ENCODE results near the gene NTM.

Gene NTM

GRCh38 chr11:131409345-131409744 lies 38.9 kb downstream of the NTM start:
- Histone ChIP-seq H3K4me3 (ENCODE audit: low read depth, low read length) (no peak overlapping the region), H3K27ac (ENCODE audit: extremely low read depth, low read depth, low read length) (no peak overlapping the region), H3K9me3 (ENCODE audit: control insufficient read depth, insufficient read depth, low read depth, low read length) (no peaks in the 10 kb centered on the region), H3K4me1 (ENCODE audit: control insufficient read depth, insufficient read depth, low read length) (no peaks in the 10 kb centered on the region), H3K36me3 (ENCODE audit: control insufficient read depth in 2 of 2, insufficient read depth in 1 of 2, low read length in 2 of 2) (no peaks in the 10 kb centered on the region)
- no peak for TF ChIP-seq ZBTB44 (tag by site-specific recombination; IDR thresholded peaks at IDR 0.05)
- TF ChIP-seq ZNF423 (tag by site-specific recombination; IDR thresholded peaks at IDR 0.05) = no peak
- no peak for TF ChIP-seq ZEB2 (tag by site-specific recombination; IDR thresholded peaks at IDR 0.05)
- no peak for TF ChIP-seq ZNF214 (tag by site-specific recombination; IDR thresholded peaks at IDR 0.05; ENCODE audit: borderline replicate concordance)
- TF ChIP-seq ZNF48 (tag by site-specific recombination; IDR thresholded peaks at IDR 0.05) = no peak
- TF ChIP-seq GLIS1 (tag by site-specific recombination; IDR thresholded peaks at IDR 0.05) = no peak
- no peak for TF ChIP-seq KLF7 (tag by site-specific recombination; IDR thresholded peaks at IDR 0.05; ENCODE audit: borderline replicate concordance)
- no peak for TF ChIP-seq ZNF660 (tag by site-specific recombination; IDR thresholded peaks at IDR 0.05)
- TF ChIP-seq ZNF2 (tag by site-specific recombination; IDR thresholded peaks at IDR 0.05) = no peak
- no peak for TF ChIP-seq ZNF488 (tag by site-specific recombination; IDR thresholded peaks at IDR 0.05)
- no peak for TF ChIP-seq ZBTB21 (tag by site-specific recombination; IDR thresholded peaks at IDR 0.05)
- no peak for TF ChIP-seq ZNF776 (tag by site-specific recombination; IDR thresholded peaks at IDR 0.05; ENCODE audit: borderline replicate concordance)
- no peak for TF ChIP-seq ZNF354C (tag by site-specific recombination; IDR thresholded peaks at IDR 0.05; ENCODE audit: borderline replicate concordance, low read depth)
- TF ChIP-seq ZNF426 (tag by site-specific recombination; IDR thresholded peaks at IDR 0.05) = no peak
- TF ChIP-seq ZNF610 (tag by site-specific recombination; IDR thresholded peaks at IDR 0.05; ENCODE audit: borderline replicate concordance) = no peak
- no peak for TF ChIP-seq TSHZ1 (tag by site-specific recombination; IDR thresholded peaks at IDR 0.05; ENCODE audit: borderline replicate concordance)
- no peak for TF ChIP-seq ZSCAN5A (tag by site-specific recombination; IDR thresholded peaks at IDR 0.05)
- no peak for TF ChIP-seq AEBP2 (tag by site-specific recombination; IDR thresholded peaks at IDR 0.05; ENCODE audit: borderline replicate concordance)
- no peak for TF ChIP-seq ZNF157 (tag by site-specific recombination; IDR thresholded peaks at IDR 0.05)
- TF ChIP-seq ZFP69B (tag by site-specific recombination; IDR thresholded peaks at IDR 0.05) = no peak
- ChIA-PET POLR2A (no interaction called here), CTCF (interaction anchor here (0.7 to 1.9 kb wide), 3 partner anchors 9 to 265 kb away, joined by 3 to 9 read pairs (median 7); no protein-coding TSS in a partner anchor)

Data from HEK293 (cell line).